ENCODE measurements around the gene PKD1L1. TPM values are rescaled to one million over a fixed set of nuclear protein-coding genes. Genes with fewer than 3 reads are reported as not detected.

Gene PKD1L1
- total RNA-seq, 1 experiment from 2014 or later, result 0.17 TPM

DNA sequence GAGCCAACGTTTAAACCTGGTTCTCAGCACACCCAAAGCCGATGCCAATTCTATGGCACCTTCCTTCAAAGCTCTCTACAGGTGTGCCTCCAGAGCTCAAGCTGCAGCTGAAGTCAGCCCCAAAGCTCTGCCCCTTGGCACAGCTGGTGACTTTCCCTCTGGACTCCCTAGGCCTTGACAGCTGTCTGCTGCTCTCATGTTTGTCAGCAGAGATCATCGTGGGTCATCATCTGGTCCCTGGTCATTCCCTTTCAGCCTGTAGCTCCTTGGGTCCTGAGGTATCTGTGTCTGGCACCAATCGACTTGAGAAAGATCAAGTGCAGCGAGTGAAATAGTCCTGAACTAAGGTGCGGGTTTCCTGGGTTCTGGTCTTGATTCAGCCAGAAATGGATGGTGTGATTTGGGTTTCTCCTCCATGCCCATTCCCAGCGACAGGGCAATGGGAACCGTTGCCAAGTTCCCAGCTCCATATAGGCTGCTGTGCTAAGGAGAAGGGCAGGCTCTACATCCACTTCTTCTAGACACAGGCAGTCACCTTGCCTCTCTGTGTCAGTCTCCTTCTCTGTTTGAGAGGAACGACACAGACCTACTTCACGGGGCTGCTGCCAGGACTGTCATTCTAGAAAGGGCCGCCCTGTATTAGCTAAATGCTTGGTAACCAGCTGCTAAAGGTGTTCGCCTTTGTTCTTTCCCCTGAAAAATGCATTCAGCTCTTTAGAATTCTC lies 3.6 kb downstream of the PKD1L1 start:
- DNase-seq, result no peak
- Histone ChIP-seq H2BK15ac (ENCODE audit: low read depth, low read length) (no peak overlapping the region), H2BK12ac (ENCODE audit: insufficient read length, low read depth, low read length) (no peak overlapping the region), H4K5ac (ENCODE audit: insufficient read length, low read depth, low read length) (no peak overlapping the region), H4K91ac (ENCODE audit: insufficient read length, low read depth, low read length) (no peak overlapping the region), H3K9me3 (ENCODE audit: control insufficient read depth, low read depth, low read length) (no peaks in the 10 kb centered on the region), H2BK20ac (ENCODE audit: low read depth, low read length, poor library complexity, severe bottlenecking) (no peak overlapping the region), H3K14ac (ENCODE audit: insufficient read depth, low read length) (no peak overlapping the region), H3T11ph (ENCODE audit: low read length) (no peak overlapping the region), H3K56ac (ENCODE audit: insufficient read length, low read depth, low read length) (no peak overlapping the region), H3K9ac (ENCODE audit: extremely low read depth, insufficient read length, low read length) (no peak overlapping the region), H2AK5ac (ENCODE audit: insufficient read length, low read length) (no peak overlapping the region), H2BK120ac (ENCODE audit: low read depth, low read length, poor library complexity, severe bottlenecking) (no peak overlapping the region), H3K79me1 (ENCODE audit: insufficient read depth, low read depth, low read length, poor library complexity, severe bottlenecking) (no peaks in the 10 kb centered on the region), H3K79me2 (ENCODE audit: insufficient read depth, low read length) (no peaks in the 10 kb centered on the region), H3K23ac (ENCODE audit: insufficient read length, low read depth, low read length) (no peak overlapping the region), H3K18ac (ENCODE audit: insufficient read length, low read depth, low read length) (no peak overlapping the region), H2BK5ac (ENCODE audit: insufficient read length, low read length) (no peak overlapping the region), H3K27ac (ENCODE audit: insufficient read length, low read depth, low read length) (no peak overlapping the region), H3K4ac (ENCODE audit: low read depth, low read length) (no peak overlapping the region), H3K4me2 (ENCODE audit: insufficient read depth, insufficient read length, low read length) (no peak overlapping the region), H4K20me1 (ENCODE audit: control insufficient read depth, insufficient read depth, insufficient read length) (no peaks in the 10 kb centered on the region), H3K4me1 (ENCODE audit: insufficient read depth, low read length) (peaks cover 8% of the 10 kb centered on the region; the same call in 1 of the 2 replicates), H4K8ac (replicated peaks; ENCODE audit: insufficient read length, low read depth, low read length) (no peak overlapping the region), H2AFZ (ENCODE audit: low read length) (no peak overlapping the region), H3K23me2 (ENCODE audit: insufficient read length, low read depth, low read length, poor library complexity, severe bottlenecking) (no peaks in the 10 kb centered on the region), H3K27me3 (ENCODE audit: insufficient read depth, low read length) (no peaks in the 10 kb centered on the region)
- Mint-ChIP-seq H3K27me3 (ENCODE audit: low read depth) (no peaks in the 10 kb centered on the region; the same call in 1 of the 2 replicates), H3K36me3 (ENCODE audit: insufficient read depth in 1 of 3, low read depth in 3 of 3) (no peaks in the 10 kb centered on the region), H3K4me3 (no peak overlapping the region), H3K4me1 (peaks cover 19 to 36% of the 10 kb centered on the region in 2 experiments), H3K9me3 (no peaks in the 10 kb centered on the region), H3K27ac (no peak overlapping the region)
- TF ChIP-seq, protein P1, sequence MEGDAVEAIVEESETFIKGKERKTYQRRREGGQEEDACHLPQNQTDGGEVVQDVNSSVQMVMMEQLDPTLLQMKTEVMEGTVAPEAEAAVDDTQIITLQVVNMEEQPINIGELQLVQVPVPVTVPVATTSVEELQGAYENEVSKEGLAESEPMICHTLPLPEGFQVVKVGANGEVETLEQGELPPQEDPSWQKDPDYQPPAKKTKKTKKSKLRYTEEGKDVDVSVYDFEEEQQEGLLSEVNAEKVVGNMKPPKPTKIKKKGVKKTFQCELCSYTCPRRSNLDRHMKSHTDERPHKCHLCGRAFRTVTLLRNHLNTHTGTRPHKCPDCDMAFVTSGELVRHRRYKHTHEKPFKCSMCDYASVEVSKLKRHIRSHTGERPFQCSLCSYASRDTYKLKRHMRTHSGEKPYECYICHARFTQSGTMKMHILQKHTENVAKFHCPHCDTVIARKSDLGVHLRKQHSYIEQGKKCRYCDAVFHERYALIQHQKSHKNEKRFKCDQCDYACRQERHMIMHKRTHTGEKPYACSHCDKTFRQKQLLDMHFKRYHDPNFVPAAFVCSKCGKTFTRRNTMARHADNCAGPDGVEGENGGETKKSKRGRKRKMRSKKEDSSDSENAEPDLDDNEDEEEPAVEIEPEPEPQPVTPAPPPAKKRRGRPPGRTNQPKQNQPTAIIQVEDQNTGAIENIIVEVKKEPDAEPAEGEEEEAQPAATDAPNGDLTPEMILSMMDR (conservative IDR thresholded peaks at IDR 0.05), result no peak
- WGBS (ENCODE audit: extremely low coverage, insufficient read length, low lambda C conversion rate), result no CpG with 5 or more reads among the region's 12 CpGs
